H1 (cell line): ENCODE measurements around the gene RAB3C. TPM values are rescaled to one million over a fixed set of nuclear protein-coding genes. Genes with fewer than 3 reads are reported as not detected.

ENCODE experiments used
- CTCF ChIA-PET: fragments of 300-600 bp; sonication (Branson Sonifier 250); formaldehyde crosslinking; loops from one replicate; lab custom pipeline; 2021; ENCODE audit not compliant: partially characterized antibody; lab: Charles Lee
- POLR2A ChIA-PET: fragments of 300-600 bp; sonication (Branson Sonifier 250); formaldehyde crosslinking; loops from one replicate; lab custom pipeline; 2021; ENCODE audit warnings: inconsistent platforms; ENCODE audit not compliant: partially characterized antibody; lab: Charles Lee
- DNase-seq, 2 experiments: peaks; one replicate each; pipeline versions ENCODE4 v3.0.0 to v3.0.0-alpha.2; 2010 to 2022; ENCODE audit warnings: low spot score in 2 of 2, low read depth in 1 of 2, mixed read lengths in 1 of 2
- FAIRE-seq: peaks from 2 replicates; lab custom pipeline; 2011; peaks lifted over from hg19 to GRCh38; lab: Jason Lieb, UNC
- H2AFZ ChIP-seq: 2 replicates; pipeline ENCODE4 v1.8.1; 2012; ENCODE audit warnings: low read length, inconsistent platforms
- H2AK5ac ChIP-seq: 2 replicates; pipeline ENCODE4 v1.6.1; 2013; ENCODE audit warnings: low read depth, low read length
- H2BK120ac ChIP-seq: replicated peaks from 2 replicates; pipeline ENCODE3; 2013; ENCODE audit warnings: low read depth, low read length, inconsistent platforms
- H2BK12ac ChIP-seq: 2 replicates; pipeline ENCODE4 v1.6.1; 2013; ENCODE audit warnings: low read depth, low read length
- H2BK15ac ChIP-seq: 2 replicates; pipeline ENCODE4 v1.6.1; 2013; ENCODE audit warnings: low read length
- H2BK20ac ChIP-seq: 2 replicates; pipeline ENCODE4 v1.6.1; 2013; ENCODE audit warnings: low read length
- H2BK5ac ChIP-seq: 2 replicates; pipeline ENCODE4 v1.6.1; 2013; ENCODE audit warnings: low read depth, low read length
- H3K14ac ChIP-seq: 2 replicates; pipeline ENCODE4 v1.6.1; 2013; ENCODE audit warnings: inconsistent platforms; ENCODE audit not compliant: insufficient read length
- H3K18ac ChIP-seq: 2 replicates; pipeline ENCODE4 v1.6.1; 2013; ENCODE audit warnings: low read length; ENCODE audit errors: extremely low read depth
- H3K23ac ChIP-seq: 2 replicates; pipeline ENCODE4 v1.6.1; 2013; ENCODE audit warnings: inconsistent platforms; ENCODE audit not compliant: insufficient read length
- H3K23me2 ChIP-seq: 2 replicates; pipeline ENCODE4 v1.6.1; 2013; ENCODE audit warnings: low read depth, low read length
- H3K27ac ChIP-seq: 2 replicates; pipeline ENCODE4 v1.6.1; 2011; ENCODE audit warnings: low read depth, low read length, inconsistent platforms
- H3K27me3 ChIP-seq, 4 experiments: replicated peaks in 1 of 4; 1 replicate in 1 of 4; 2 replicates in 3 of 4; pipeline versions ENCODE4 v1.6.1 to v1.8.1; 2011 to 2013; ENCODE audit warnings: low read length in 3 of 4, mild to moderate bottlenecking in 3 of 4, inconsistent platforms in 2 of 4, mixed read lengths in 2 of 4, moderate library complexity in 1 of 4; ENCODE audit not compliant: control insufficient read depth in 3 of 4, insufficient read depth in 3 of 4; ENCODE audit errors: extremely low read depth in 1 of 4
- H3K36me3 ChIP-seq, 4 experiments: 2 replicates each; pipeline versions ENCODE4 v1.6.1 to v1.8.1; 2011 to 2013; ENCODE audit warnings: mild to moderate bottlenecking in 4 of 4, low read length in 3 of 4, moderate library complexity in 2 of 4, control low read depth in 1 of 4, inconsistent platforms in 1 of 4; ENCODE audit not compliant: insufficient read depth in 4 of 4, control insufficient read depth in 2 of 4
- H3K4ac ChIP-seq: replicated peaks from 2 replicates; pipeline ENCODE3; 2013; ENCODE audit warnings: low read length, low read depth, mixed read lengths, inconsistent platforms; ENCODE audit not compliant: insufficient read length
- H3K4me1 ChIP-seq, 4 experiments: replicated peaks in 1 of 4; 1 replicate in 1 of 4; 2 replicates in 3 of 4; pipeline versions ENCODE4 v1.6.1 to v1.8.1; 2011 to 2013; ENCODE audit warnings: low read length in 3 of 4, inconsistent platforms in 2 of 4, mixed read lengths in 1 of 4; ENCODE audit not compliant: insufficient read depth in 4 of 4, control insufficient read depth in 3 of 4
- H3K4me2 ChIP-seq, 2 experiments: 2 replicates each; pipeline versions ENCODE4 v1.6.1 to v1.8.1; 2011 to 2013; ENCODE audit warnings: low read depth in 2 of 2, low read length in 2 of 2, control low read depth in 1 of 2, inconsistent platforms in 1 of 2, mild to moderate bottlenecking in 1 of 2; ENCODE audit not compliant: insufficient read depth in 1 of 2
- H3K4me3 ChIP-seq, 4 experiments: fragments of 200-600, 300-600 bp in 1 of 4; sonication (generic), shearing (Covaris generic), sonication (Bioruptor Twin) in 1 of 4; 2 replicates each; pipeline versions ENCODE4 v1.5.1 to v1.8.1; 2011 to 2016; ENCODE audit warnings: low read length in 4 of 4, low read depth in 3 of 4, control low read depth in 2 of 4, inconsistent platforms in 2 of 4, mild to moderate bottlenecking in 2 of 4, mixed read lengths in 1 of 4, moderate library complexity in 1 of 4; ENCODE audit not compliant: insufficient read depth in 2 of 4; ENCODE audit errors: extremely low read depth in 1 of 4
- H3K56ac ChIP-seq: replicated peaks from 2 replicates; pipeline ENCODE3; 2013; ENCODE audit warnings: low read depth, mild to moderate bottlenecking, mixed read lengths, low read length, inconsistent platforms; ENCODE audit not compliant: insufficient read length
- H3K79me1 ChIP-seq: 2 replicates; pipeline ENCODE4 v1.6.1; 2013; ENCODE audit warnings: low read depth, low read length, control low read depth
- H3K79me2 ChIP-seq, 2 experiments: 2 replicates each; pipeline versions ENCODE4 v1.6.1 to v1.8.1; 2012 to 2013; ENCODE audit warnings: low read length in 2 of 2, mild to moderate bottlenecking in 2 of 2, inconsistent platforms in 1 of 2; ENCODE audit not compliant: insufficient read depth in 2 of 2, control insufficient read depth in 1 of 2
- H3K9ac ChIP-seq, 4 experiments: replicated peaks in 1 of 4; 1 replicate in 1 of 4; 2 replicates in 3 of 4; pipeline versions ENCODE4 v1.6.1 to v1.8.1; 2011 to 2013; ENCODE audit warnings: low read depth in 3 of 4, low read length in 3 of 4, control low read depth in 2 of 4, mild to moderate bottlenecking in 2 of 4, moderate library complexity in 2 of 4, inconsistent platforms in 1 of 4; ENCODE audit errors: extremely low read depth in 1 of 4
- H3K9me3 ChIP-seq, 2 experiments: 2 replicates each; pipeline versions ENCODE4 v1.6.1 to v1.8.1; 2012 to 2013; ENCODE audit warnings: mild to moderate bottlenecking in 2 of 2, moderate library complexity in 2 of 2, control low read depth in 1 of 2, inconsistent platforms in 1 of 2, low read depth in 1 of 2, low read length in 1 of 2, mixed read lengths in 1 of 2; ENCODE audit not compliant: insufficient read depth in 2 of 2
- H4K20me1 ChIP-seq, 2 experiments: replicated peaks in 1 of 2; 2 replicates each; pipeline versions ENCODE3 to v1.8.1; 2011 to 2013; ENCODE audit warnings: inconsistent platforms in 2 of 2, low read length in 2 of 2, mild to moderate bottlenecking in 1 of 2; ENCODE audit not compliant: insufficient read depth in 2 of 2, control insufficient read depth in 1 of 2
- H4K5ac ChIP-seq: 2 replicates; pipeline ENCODE4 v1.6.1; 2013; ENCODE audit warnings: low read length, low read depth, mixed read lengths, inconsistent platforms; ENCODE audit not compliant: insufficient read length
- H4K8ac ChIP-seq: 2 replicates; pipeline ENCODE4 v1.8.0; 2013; ENCODE audit warnings: mild to moderate bottlenecking, moderate library complexity, low read length, inconsistent platforms; ENCODE audit not compliant: insufficient read depth; ENCODE audit errors: extremely low read depth
- H4K91ac ChIP-seq: replicated peaks from 2 replicates; pipeline ENCODE3; 2013; ENCODE audit warnings: low read length, mixed read lengths, inconsistent platforms; ENCODE audit not compliant: insufficient read length
- ASH2L ChIP-seq: fragments of 200-600, 300-600 bp; sonication (generic); IDR thresholded peaks from one replicate; pipeline ENCODE4 v1.7.1; 2017; ENCODE audit warnings: low read length
- CTBP2 ChIP-seq: IDR thresholded peaks from 2 replicates; pipeline ENCODE4 v1.7.0; 2011; ENCODE audit warnings: borderline replicate concordance, mild to moderate bottlenecking, moderate library complexity, mixed read lengths, low read length; ENCODE audit not compliant: insufficient read depth, insufficient read length
- E2F6 ChIP-seq: IDR thresholded peaks from 2 replicates; pipeline ENCODE4 v1.6.1; 2012; ENCODE audit warnings: inconsistent platforms
- EP300 ChIP-seq, 2 experiments: IDR thresholded peaks; 1 replicate in 1 of 2; 2 replicates in 1 of 2; pipeline ENCODE4 v1.6.1; 2011 to 2012; ENCODE audit warnings: low read depth in 2 of 2, low read length in 2 of 2, mild to moderate bottlenecking in 2 of 2, borderline replicate concordance in 1 of 2, inconsistent platforms in 1 of 2, moderate library complexity in 1 of 2
- HDAC2 ChIP-seq, 2 experiments: fragments of 300-600 bp in 1 of 2; sonication (generic) in 1 of 2; IDR thresholded peaks; 2 replicates each; pipeline ENCODE4 v1.6.1; 2011 to 2012; ENCODE audit warnings: low read depth in 2 of 2, low read length in 2 of 2, mild to moderate bottlenecking in 2 of 2, moderate library complexity in 2 of 2, borderline replicate concordance in 1 of 2, inconsistent platforms in 1 of 2
- KDM1A ChIP-seq: fragments of 200-600, 300-600 bp; sonication (generic); IDR thresholded peaks from 2 replicates; pipeline ENCODE4 v1.7.1; 2016; ENCODE audit warnings: mild to moderate bottlenecking, low read length, borderline replicate concordance
- KDM4A ChIP-seq: IDR thresholded peaks from one replicate; pipeline ENCODE4 v1.7.1; 2012; ENCODE audit warnings: low read depth, mild to moderate bottlenecking, moderate library complexity, low read length, inconsistent platforms; ENCODE audit not compliant: severe bottlenecking
- POLR2AphosphoS5 ChIP-seq: IDR thresholded peaks from 2 replicates; pipeline ENCODE4 v1.6.1; 2011; ENCODE audit warnings: low read depth, low read length
- RAD21 ChIP-seq, 2 experiments: IDR thresholded peaks in 1 of 2; conservative IDR thresholded peaks in 1 of 2; 2 replicates each; pipeline ENCODE4 v1.6.1; 2011; ENCODE audit warnings: low read depth in 2 of 2, low read length in 2 of 2, improper control_type of control experiment in 1 of 2, inconsistent platforms in 1 of 2, mild to moderate bottlenecking in 1 of 2, moderate library complexity in 1 of 2
- RNF2 ChIP-seq: fragments of 200-900, 300-1000 bp; sonication (generic); IDR thresholded peaks from 2 replicates; pipeline ENCODE4 v1.7.1; 2016; ENCODE audit warnings: borderline replicate concordance, low read depth, mild to moderate bottlenecking, antibody characterized with exemption, low read length; ENCODE audit not compliant: poor library complexity, severe bottlenecking; ENCODE audit errors: missing control alignments
- SP4 ChIP-seq: IDR thresholded peaks from 2 replicates; pipeline ENCODE4 v1.6.1; 2012; ENCODE audit warnings: low read length, inconsistent platforms
- SRF ChIP-seq: IDR thresholded peaks from 2 replicates; pipeline ENCODE4 v1.6.1; 2011; ENCODE audit warnings: mild to moderate bottlenecking, low read depth, low read length, moderate library complexity
- TBP ChIP-seq: IDR thresholded peaks from 2 replicates; pipeline ENCODE4 v1.6.1; 2011; ENCODE audit warnings: low read depth, low read length, improper control_type of control experiment
- polyA plus RNA-seq, 7 experiments: library from polyadenylated mRNA; depleted of rRNA in 3 of 7; stranded (reverse) in 5 of 7; unstranded in 2 of 7; fragments of >200 nt in 5 of 7; fragments of 200-250 nt in 2 of 7; gene quantifications; 1 replicate in 5 of 7; 2 replicates in 1 of 7; 4 replicates in 1 of 7; pipeline versions ENCODE4 v1.2.1 to v1.2.3, GENCODE V29; 2011 to 2013; ENCODE audit warnings: missing spikeins in 2 of 7, mixed read lengths in 2 of 7
- total RNA-seq: library from RNA; stranded (reverse); fragmentation: NEBNext Ultra II Directional; extraction: Animal tissue kit (Norgen Biotek cat#: 25700); gene quantifications from 2 replicates; pipeline ENCODE4 v1.2.1, GENCODE V29; 2021

The RAB3C gene
- total and polyA plus RNA-seq, 2 of the 8 experiments (the other 6 are each of a cell fraction or from before 2014, with no cell fraction given), result 14.7 to 18.3 TPM

- Histone ChIP-seq H3K18ac (no peak overlapping the region), H3K9me3 (no peaks in the 10 kb centered on the region), H3K4me2 (no peak overlapping the region), H3K4me1 (peaks cover 0 to 7% (median 0%) of the 10 kb centered on the region in 4 experiments; a peak in 2 of 7 replicates), H2BK12ac (0 out of 2 replicates have a peak overlapping the region, but pooled peaks have one; percentile 71), H2BK5ac (no peak overlapping the region), H3K23ac (no peak overlapping the region), H3K4ac (no peak overlapping the region), H3K79me1 (no peaks in the 10 kb centered on the region), H2AK5ac (no peak overlapping the region), H4K5ac (no peak overlapping the region), H4K91ac (no peak overlapping the region), H3K36me3 (no peaks in the 10 kb centered on the region), H2AFZ (no peak overlapping the region), H3K27me3 (no peaks in the 10 kb centered on the region), H2BK120ac (no peak overlapping the region), H2BK20ac (no peak overlapping the region), H3K79me2 (no peaks in the 10 kb centered on the region), H4K8ac (no peak overlapping the region), H3K9ac (no peak overlapping the region), H3K27ac (no peak overlapping the region), H3K4me3 (no peak overlapping the region), H2BK15ac (no peak overlapping the region), H3K14ac (no peak overlapping the region), H3K56ac (no peak overlapping the region), H3K23me2 (no peaks in the 10 kb centered on the region), H4K20me1 (no peaks in the 10 kb centered on the region)
- ChIA-PET POLR2A (no interaction called here), CTCF (interaction anchor here (0.6 to 1.4 kb wide), 7 partner anchors 9 to 1848 kb away, joined by 3 to 4 read pairs (median 3); no protein-coding TSS in a partner anchor)
- DNase-seq (no peak), FAIRE-seq (no peak)
- TF ChIP-seq HDAC2 (IDR thresholded peaks at IDR 0.05; ENCODE audit: borderline replicate concordance in 1 of 2, low read depth in 2 of 2, low read length in 2 of 2) (no peak), TBP (no peak), SRF (no peak), SP4 (no peak), RAD21 (IDR thresholded peaks at IDR 0.05 in 1 of 2, conservative IDR thresholded peaks at IDR 0.05 in 1 of 2; ENCODE audit: low read depth in 2 of 2, low read length in 2 of 2) (no peak), KDM1A (no peak), CTBP2 (no peak), ASH2L (no peak), POLR2AphosphoS5 (no peak), KDM4A (no peak), RNF2 (no peak), EP300 (IDR thresholded peaks at IDR 0.05; ENCODE audit: borderline replicate concordance in 1 of 2, low read depth in 2 of 2, low read length in 2 of 2) (no peak), E2F6 (no peak)
Measured at GRCh38 chr5:58803056-58803455, 220.2 kb downstream of the RAB3C start.
